ENCODE results near the gene LRRC75B.

The LRRC75B gene

DNA sequence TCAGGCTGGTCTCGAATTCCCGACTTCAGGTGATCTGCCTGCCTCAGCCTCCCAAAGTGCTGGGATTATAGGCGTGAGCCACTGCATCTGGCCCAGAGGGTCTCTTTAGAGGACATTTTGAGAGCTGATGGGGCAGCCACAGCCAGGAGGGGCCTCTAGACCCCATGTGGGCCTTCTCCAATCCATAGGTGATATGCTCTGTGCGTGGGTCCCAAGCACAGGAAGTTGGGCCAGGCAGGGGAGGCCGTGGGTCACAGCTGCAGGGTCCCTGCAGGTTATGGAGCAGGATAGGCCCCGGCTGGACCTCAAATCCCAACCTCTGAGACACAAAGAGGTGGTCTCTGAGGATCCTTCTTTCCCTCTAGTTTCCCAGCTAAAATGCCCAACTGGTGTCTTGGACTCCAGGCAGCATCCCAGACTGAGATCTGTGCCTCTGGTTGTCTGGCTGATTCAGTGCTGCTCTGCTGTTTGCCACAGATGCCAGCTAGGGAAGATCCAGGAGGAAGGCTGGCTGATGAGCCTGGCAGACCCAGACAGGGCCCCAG lies 1.5 kb downstream of the LRRC75B start:
- Histone ChIP-seq H3K4me1 (ENCODE audit: control insufficient read depth, insufficient read depth, low read length) (peaks cover 4% of the 10 kb centered on the region; the same call in 1 of the 2 replicates), H3K27me3 (ENCODE audit: control insufficient read depth, insufficient read depth, low read length) (no peaks in the 10 kb centered on the region), H3K9me3 (ENCODE audit: control insufficient read depth, insufficient read depth, low read length) (no peaks in the 10 kb centered on the region), H3K4me3 (ENCODE audit: low read depth, low read length) (no peak overlapping the region), H3K27ac (ENCODE audit: low read depth, low read length) (no peak overlapping the region), H3K9ac (ENCODE audit: low read depth, low read length) (no peak overlapping the region), H3K36me3 (ENCODE audit: control insufficient read depth, insufficient read depth, low read length) (peaks cover 10% of the 10 kb centered on the region)

DNA sequence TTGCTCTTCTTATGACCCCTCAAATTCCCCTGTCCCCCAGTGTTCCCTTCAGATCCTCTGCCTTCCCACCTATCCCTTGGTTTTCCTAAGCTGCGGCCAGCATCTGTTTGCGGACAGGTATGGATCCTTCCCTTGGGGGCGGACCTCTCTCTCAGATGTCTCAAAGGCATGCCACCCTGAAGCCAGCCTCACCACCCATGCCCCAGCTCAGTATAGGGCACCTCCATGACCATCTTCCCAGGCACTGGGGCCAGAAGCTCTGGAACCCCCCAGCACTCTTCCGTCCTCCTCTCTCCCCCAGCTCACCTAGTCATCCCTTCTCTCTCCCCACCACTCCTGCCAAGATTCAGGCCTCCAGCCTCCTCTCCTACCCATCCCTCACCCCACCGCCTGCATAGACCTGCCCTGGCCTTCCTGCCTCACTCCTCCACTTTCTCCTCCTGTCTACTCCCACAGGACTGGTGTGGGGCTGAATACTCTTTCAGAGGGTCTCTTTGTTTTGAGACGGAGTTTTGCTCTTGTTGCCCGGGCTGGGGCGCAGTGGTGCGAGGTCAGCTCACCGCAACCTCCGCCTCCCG lies 2.2 kb downstream of the LRRC75B start:
- H3K4me1 ChIP-seq (ENCODE audit: control insufficient read depth, insufficient read depth, low read length): peaks cover 4% of the 10 kb centered on the region; the same call in 1 of the 2 replicates
- H3K27me3 ChIP-seq (ENCODE audit: control insufficient read depth, insufficient read depth, low read length): no peaks in the 10 kb centered on the region
- peaks cover 10% of the 10 kb centered on the region for H3K36me3 ChIP-seq (ENCODE audit: control insufficient read depth, insufficient read depth, low read length)
- no peak overlapping the region for H3K27ac ChIP-seq (ENCODE audit: low read depth, low read length)
- H3K9me3 ChIP-seq (ENCODE audit: control insufficient read depth, insufficient read depth, low read length): no peaks in the 10 kb centered on the region
- no peak overlapping the region for H3K4me3 ChIP-seq (ENCODE audit: low read depth, low read length)
- no peak overlapping the region for H3K9ac ChIP-seq (ENCODE audit: low read depth, low read length)

DNA sequence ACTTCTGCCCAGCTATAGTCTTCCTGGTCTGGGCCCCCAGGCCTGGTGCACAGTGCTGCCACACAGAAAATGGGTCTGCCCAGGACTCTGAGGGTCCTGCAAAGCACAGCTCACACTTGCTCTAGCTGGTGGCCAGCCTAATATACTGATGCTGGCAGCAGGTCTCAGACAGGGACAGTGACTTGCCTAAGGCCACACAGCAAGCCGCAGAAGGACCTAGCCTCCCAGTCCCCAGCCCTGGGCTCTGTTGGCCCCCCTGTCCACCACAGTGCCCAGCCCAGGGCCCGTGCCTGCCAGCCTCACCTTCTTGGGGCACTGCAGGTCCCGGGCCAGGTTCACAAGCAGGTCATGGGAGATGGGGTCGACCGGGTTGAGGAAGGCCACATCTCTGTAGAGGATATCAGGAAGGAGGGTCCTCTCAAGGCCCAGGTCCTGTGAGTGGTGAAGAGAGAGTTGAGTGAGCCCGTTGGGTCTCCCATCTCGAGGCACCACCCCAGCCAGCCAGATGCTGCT lies 3.3 kb downstream of the LRRC75B start:
- H3K4me1 ChIP-seq (ENCODE audit: control insufficient read depth, insufficient read depth, low read length): peaks cover 4% of the 10 kb centered on the region; the same call in 1 of the 2 replicates
- peaks cover 10% of the 10 kb centered on the region for H3K36me3 ChIP-seq (ENCODE audit: control insufficient read depth, insufficient read depth, low read length)
- H3K9me3 ChIP-seq (ENCODE audit: control insufficient read depth, insufficient read depth, low read length): no peaks in the 10 kb centered on the region
- no peaks in the 10 kb centered on the region for H3K27me3 ChIP-seq (ENCODE audit: control insufficient read depth, insufficient read depth, low read length)
- no peak overlapping the region for H3K4me3 ChIP-seq (ENCODE audit: low read depth, low read length)
- H3K9ac ChIP-seq (ENCODE audit: low read depth, low read length): no peak overlapping the region
- H3K27ac ChIP-seq (ENCODE audit: low read depth, low read length): no peak overlapping the region

DNA sequence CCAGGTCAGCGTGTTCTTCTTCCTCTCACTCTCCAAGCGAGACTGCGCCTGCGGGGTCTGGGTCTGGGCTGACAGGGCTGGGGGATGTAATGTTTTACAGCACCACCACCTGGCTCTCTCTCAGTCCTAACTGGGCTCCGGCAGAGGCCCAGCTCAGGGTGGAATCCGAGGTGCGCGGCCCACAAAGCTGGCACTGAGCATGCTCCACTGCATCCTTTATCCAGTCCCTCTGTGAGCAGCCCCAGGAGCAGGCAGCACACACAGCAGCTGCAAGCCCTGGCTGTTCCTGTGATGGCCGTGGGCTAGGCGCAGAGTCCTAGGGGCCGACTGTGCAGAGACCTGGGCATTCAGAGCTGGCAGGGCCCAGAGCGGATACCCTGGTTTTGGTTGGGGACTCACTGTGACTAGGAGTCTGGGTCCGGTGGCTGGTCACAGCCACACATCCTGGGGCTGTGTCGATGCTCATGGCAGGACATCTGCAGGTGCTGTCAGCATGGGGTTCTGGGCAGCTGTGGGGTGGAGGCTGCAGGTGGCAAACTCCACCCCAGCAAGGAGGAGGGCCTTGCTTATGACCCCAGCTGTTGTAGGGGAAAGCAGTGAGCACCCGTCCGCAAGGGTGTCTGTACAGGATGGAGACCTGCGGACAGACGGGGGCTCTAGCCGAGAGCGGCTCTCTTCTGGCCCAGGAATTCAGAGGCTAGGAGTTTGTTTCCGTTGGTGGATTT lies 4.0 kb downstream of the LRRC75B start:
- peaks cover 4% of the 10 kb centered on the region; the same call in 1 of the 2 replicates for H3K4me1 ChIP-seq (ENCODE audit: control insufficient read depth, insufficient read depth, low read length)
- no peaks in the 10 kb centered on the region for H3K9me3 ChIP-seq (ENCODE audit: control insufficient read depth, insufficient read depth, low read length)
- no peak overlapping the region for H3K4me3 ChIP-seq (ENCODE audit: low read depth, low read length)
- H3K36me3 ChIP-seq (ENCODE audit: control insufficient read depth, insufficient read depth, low read length): peaks cover 10% of the 10 kb centered on the region
- H3K27me3 ChIP-seq (ENCODE audit: control insufficient read depth, insufficient read depth, low read length): no peaks in the 10 kb centered on the region
- no peak overlapping the region for H3K9ac ChIP-seq (ENCODE audit: low read depth, low read length)
- H3K27ac ChIP-seq (ENCODE audit: low read depth, low read length): no peak overlapping the region

DNA sequence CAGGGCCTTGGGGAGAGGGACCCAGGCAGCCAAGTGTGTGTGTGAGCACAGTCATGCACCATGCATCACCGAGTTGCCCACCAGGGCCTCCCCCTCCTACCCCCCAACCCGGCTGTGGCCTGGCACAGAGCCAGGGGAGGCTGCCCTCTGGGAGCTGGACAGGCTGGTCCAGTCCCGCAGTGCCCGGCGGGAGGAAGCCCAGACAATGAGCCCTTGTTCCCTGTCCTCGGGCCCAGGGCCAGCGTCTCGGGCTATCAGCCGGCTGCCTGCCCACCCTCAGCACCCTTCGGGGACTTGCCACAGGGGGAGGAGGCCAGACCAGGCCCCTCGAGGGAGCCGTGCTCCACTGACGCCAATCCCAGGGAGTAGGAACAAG lies 4.5 kb downstream of the LRRC75B start:
- Histone ChIP-seq H3K36me3 (ENCODE audit: control insufficient read depth, insufficient read depth, low read length) (peaks cover 10% of the 10 kb centered on the region), H3K4me3 (ENCODE audit: low read depth, low read length) (no peak overlapping the region), H3K9ac (ENCODE audit: low read depth, low read length) (no peak overlapping the region), H3K4me1 (ENCODE audit: control insufficient read depth, insufficient read depth, low read length) (peaks cover 4% of the 10 kb centered on the region; the same call in 1 of the 2 replicates), H3K27ac (ENCODE audit: low read depth, low read length) (no peak overlapping the region), H3K9me3 (ENCODE audit: control insufficient read depth, insufficient read depth, low read length) (no peaks in the 10 kb centered on the region), H3K27me3 (ENCODE audit: control insufficient read depth, insufficient read depth, low read length) (no peaks in the 10 kb centered on the region)

DNA sequence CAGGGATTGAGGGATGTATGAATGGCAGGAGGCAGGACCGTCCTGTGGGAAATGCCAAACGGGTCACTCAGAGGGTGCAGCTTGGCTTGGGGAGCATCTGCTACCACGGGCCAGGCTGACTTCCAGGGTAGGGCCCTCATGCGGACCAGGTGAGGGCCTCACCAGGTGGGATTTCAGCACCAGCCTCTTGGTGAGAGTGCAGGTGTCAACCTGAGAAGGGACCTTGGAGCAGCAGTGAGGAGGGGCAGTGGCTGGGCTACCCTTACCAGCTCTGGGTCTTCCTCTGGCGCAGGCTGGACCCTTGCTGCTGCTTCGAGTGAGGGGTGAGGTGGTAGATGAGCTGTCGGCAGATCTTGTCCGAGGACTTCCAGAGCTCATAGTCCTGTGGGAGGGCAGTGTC lies 4.9 kb downstream of the LRRC75B start:
- peaks cover 10% of the 10 kb centered on the region for H3K36me3 ChIP-seq (ENCODE audit: control insufficient read depth, insufficient read depth, low read length)
- H3K4me3 ChIP-seq (ENCODE audit: low read depth, low read length): no peak overlapping the region
- no peaks in the 10 kb centered on the region for H3K9me3 ChIP-seq (ENCODE audit: control insufficient read depth, insufficient read depth, low read length)
- no peaks in the 10 kb centered on the region for H3K27me3 ChIP-seq (ENCODE audit: control insufficient read depth, insufficient read depth, low read length)
- no peak overlapping the region for H3K27ac ChIP-seq (ENCODE audit: low read depth, low read length)
- H3K9ac ChIP-seq (ENCODE audit: low read depth, low read length): no peak overlapping the region
- H3K4me1 ChIP-seq (ENCODE audit: control insufficient read depth, insufficient read depth, low read length): 0 out of 2 replicates have a peak, but pooled peaks cover 4% of the 10 kb centered on the region

DNA sequence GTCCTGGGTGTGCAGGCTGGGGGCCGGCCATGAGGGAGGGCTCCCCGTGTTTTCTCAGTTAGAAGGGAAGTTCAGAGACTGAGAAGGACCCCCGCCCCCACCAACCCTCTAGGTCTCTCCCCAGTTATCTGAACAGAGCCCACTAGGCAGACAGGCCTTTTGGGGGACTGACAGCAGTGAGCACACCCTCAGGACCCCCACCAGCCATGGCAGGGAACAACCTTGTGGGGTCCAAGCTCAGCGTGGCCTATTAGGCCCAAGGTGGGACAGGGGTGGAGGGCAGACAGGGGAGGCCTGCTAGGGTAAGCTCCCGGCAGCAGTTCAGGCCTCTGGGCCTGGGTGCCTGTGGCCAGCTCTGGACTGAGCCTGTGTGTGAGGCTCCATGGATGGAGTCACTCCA lies 5.6 kb downstream of the LRRC75B start:
- 0 out of 2 replicates have a peak, but pooled peaks cover 3% of the 10 kb centered on the region for H3K4me1 ChIP-seq (ENCODE audit: control insufficient read depth, insufficient read depth, low read length)
- no peak overlapping the region for H3K9ac ChIP-seq (ENCODE audit: low read depth, low read length)
- no peaks in the 10 kb centered on the region for H3K27me3 ChIP-seq (ENCODE audit: control insufficient read depth, insufficient read depth, low read length)
- H3K36me3 ChIP-seq (ENCODE audit: control insufficient read depth, insufficient read depth, low read length): peaks cover 10% of the 10 kb centered on the region
- no peaks in the 10 kb centered on the region for H3K9me3 ChIP-seq (ENCODE audit: control insufficient read depth, insufficient read depth, low read length)
- H3K4me3 ChIP-seq (ENCODE audit: low read depth, low read length): no peak overlapping the region
- H3K27ac ChIP-seq (ENCODE audit: low read depth, low read length): no peak overlapping the region

DNA sequence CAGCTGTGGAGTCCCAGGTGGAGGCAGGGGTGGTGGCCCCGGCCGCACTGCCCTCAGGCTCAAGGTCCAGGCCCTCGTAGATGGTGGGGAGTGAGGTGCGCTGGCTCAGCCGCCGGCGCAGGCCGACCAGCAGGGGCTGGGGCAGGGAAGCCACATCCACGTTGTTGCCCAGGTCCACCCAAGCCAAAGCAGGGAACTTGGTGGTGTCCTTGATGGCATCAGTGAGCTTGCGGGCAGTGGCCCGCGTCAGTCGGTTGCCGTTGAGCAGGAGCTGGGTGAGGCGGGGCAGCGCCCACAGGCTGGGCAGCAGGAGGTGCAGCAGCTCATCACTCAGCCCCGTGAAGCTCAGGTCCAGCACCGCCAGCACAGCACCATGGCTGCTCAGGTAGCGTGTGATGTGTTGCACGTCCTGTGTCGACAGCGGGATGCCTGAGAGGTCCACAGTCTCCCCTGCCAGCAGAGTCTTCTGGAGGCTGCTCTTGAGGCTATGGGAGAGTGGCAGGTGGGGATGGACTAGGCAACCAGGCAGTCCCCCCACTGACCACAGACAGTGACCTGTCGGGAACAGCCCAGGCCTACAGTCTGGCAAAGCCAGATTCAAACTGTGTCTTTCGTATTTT lies 6.8 kb downstream of the LRRC75B start:
- Histone ChIP-seq H3K4me3 (ENCODE audit: low read depth, low read length) (no peak overlapping the region), H3K9me3 (ENCODE audit: control insufficient read depth, insufficient read depth, low read length) (no peaks in the 10 kb centered on the region), H3K4me1 (ENCODE audit: control insufficient read depth, insufficient read depth, low read length) (no peaks in the 10 kb centered on the region), H3K27ac (ENCODE audit: low read depth, low read length) (no peak overlapping the region), H3K9ac (ENCODE audit: low read depth, low read length) (no peak overlapping the region), H3K27me3 (ENCODE audit: control insufficient read depth, insufficient read depth, low read length) (no peaks in the 10 kb centered on the region), H3K36me3 (ENCODE audit: control insufficient read depth, insufficient read depth, low read length) (peaks cover 10% of the 10 kb centered on the region)

DNA sequence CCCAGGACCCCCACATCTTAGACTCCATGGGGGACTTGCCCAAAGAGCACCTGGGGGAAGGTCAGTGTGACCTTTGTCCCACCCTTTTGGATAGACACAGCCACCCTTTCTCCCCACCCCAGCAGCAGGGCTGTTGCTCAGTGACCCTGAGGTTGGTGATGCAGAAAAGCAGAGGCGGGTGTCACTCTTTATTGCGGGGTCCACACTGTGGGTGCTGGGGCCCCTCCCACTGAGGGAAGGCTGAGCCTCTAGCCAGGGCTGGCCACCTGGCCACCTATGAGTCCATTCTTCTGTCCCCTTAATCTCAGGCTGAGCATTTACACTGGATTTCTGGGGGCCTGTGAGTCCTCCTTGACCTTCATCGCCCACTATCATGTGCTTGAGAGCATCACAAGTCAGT lies 7.4 kb downstream of the LRRC75B start:
- Histone ChIP-seq H3K9ac (ENCODE audit: low read depth, low read length) (no peak overlapping the region), H3K36me3 (ENCODE audit: control insufficient read depth, insufficient read depth, low read length) (peaks cover 10% of the 10 kb centered on the region), H3K4me3 (ENCODE audit: low read depth, low read length) (no peak overlapping the region), H3K27ac (ENCODE audit: low read depth, low read length) (no peak overlapping the region), H3K4me1 (ENCODE audit: control insufficient read depth, insufficient read depth, low read length) (no peaks in the 10 kb centered on the region), H3K9me3 (ENCODE audit: control insufficient read depth, insufficient read depth, low read length) (no peaks in the 10 kb centered on the region), H3K27me3 (ENCODE audit: control insufficient read depth, insufficient read depth, low read length) (no peaks in the 10 kb centered on the region)

DNA sequence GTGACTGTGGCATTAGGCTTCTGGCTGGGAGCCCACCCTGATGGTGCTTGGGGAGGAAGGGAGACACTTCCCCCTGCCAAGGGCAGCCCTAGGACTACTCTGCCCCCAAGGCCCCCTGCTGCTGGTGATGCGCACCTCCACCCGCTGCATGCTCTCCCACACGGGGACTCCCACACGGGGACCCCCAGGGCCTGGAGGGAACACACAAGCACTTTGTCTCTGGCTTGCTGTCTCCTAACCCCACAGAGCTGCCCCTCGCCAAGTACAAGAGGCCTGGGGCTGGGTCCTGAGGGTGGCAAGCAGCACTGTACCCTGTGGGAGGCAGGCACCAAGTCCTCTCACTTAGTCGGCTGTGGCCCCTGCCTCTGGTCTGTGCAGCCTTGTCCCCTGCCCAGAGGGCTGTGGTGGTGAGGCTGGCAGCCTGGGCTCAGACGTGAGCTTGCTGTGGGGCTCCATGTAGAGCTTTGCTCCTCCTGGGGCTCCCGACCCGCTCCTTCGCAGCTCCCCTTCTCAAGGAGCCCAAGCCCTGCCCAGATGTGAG lies 7.9 kb downstream of the LRRC75B start:
- Histone ChIP-seq H3K27me3 (ENCODE audit: control insufficient read depth, insufficient read depth, low read length) (no peaks in the 10 kb centered on the region), H3K4me1 (ENCODE audit: control insufficient read depth, insufficient read depth, low read length) (no peaks in the 10 kb centered on the region), H3K9ac (ENCODE audit: low read depth, low read length) (no peak overlapping the region), H3K27ac (ENCODE audit: low read depth, low read length) (no peak overlapping the region), H3K9me3 (ENCODE audit: control insufficient read depth, insufficient read depth, low read length) (no peaks in the 10 kb centered on the region), H3K36me3 (ENCODE audit: control insufficient read depth, insufficient read depth, low read length) (peaks cover 10% of the 10 kb centered on the region), H3K4me3 (ENCODE audit: low read depth, low read length) (no peak overlapping the region)
